NCI-H2227 treated with DMSO at 0.1 percent for 48 hours (cell line): Measurements from ENCODE around the gene AMFR.
"Not testable (repeated sequence)": the region's sequence is repeated elsewhere in the genome, so short reads cannot be mapped to it uniquely, and the experiment has no call there.

Experiments
- DNase-seq: peaks from one replicate; lab custom pipeline; 2025; lab: John Stamatoyannopoulos, UW

Gene AMFR

GRCh38 chr16:56423584-56424403 is 1.6 kb downstream of the AMFR start:
- no peak for DNase-seq

GRCh38 chr16:56422896-56423441 is 2.4 kb downstream of the AMFR start:
- no peak for DNase-seq

GRCh38 chr16:56421976-56422669 is 3.2 kb downstream of the AMFR start:
- DNase-seq: no peak

- DNase-seq: no peak
Measured at GRCh38 chr16:56421313-56421712, 4.0 kb downstream of the AMFR start.

DNA sequence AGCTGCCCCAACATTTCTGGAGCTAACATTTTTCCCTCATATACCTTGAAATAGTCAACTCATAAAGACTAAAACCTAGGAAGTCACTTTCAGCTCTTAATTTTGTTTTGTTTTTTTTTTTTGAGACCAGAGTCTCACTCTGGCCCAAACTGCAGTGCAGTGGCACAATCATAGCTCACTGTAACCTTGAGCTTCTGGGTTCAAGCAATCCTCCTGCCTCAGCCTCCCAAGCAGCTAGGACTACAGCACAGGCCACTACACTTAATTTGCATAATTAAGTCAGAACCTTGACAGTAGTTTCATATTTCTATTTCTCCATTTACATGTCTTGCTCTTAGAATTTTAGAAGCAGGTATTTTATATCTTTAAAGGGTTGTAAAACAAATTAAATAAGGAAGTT is 4.7 kb downstream of the AMFR start:
- no peak for DNase-seq

GRCh38 chr16:56419740-56420548 is 5.4 kb downstream of the AMFR start:
- DNase-seq: no peak

DNA sequence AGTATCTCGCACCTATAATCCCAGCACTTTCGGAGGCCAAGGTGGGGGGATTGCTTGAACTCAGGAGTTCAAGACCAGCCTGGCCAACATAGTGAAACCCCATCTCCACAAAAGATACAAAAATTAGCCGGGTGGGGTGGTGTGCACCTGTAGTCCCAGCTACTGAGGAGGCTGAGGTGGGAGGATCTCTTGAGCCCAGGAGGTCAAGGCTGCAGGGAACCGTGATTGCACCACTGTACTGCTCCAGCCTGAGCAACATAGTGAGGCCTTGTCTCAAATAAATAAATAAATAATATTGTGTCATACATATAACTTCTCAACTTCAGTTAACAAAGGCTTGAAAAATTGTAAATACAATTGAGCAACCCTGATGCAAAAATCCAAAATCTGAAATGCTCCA is 8.2 kb downstream of the AMFR start:
- DNase-seq: no peak

- no peak for DNase-seq
Measured at GRCh38 chr16:56415875-56416274, 9.5 kb downstream of the AMFR start.

GRCh38 chr16:56414366-56414765 is 11.0 kb downstream of the AMFR start:
- no peak for DNase-seq

DNA sequence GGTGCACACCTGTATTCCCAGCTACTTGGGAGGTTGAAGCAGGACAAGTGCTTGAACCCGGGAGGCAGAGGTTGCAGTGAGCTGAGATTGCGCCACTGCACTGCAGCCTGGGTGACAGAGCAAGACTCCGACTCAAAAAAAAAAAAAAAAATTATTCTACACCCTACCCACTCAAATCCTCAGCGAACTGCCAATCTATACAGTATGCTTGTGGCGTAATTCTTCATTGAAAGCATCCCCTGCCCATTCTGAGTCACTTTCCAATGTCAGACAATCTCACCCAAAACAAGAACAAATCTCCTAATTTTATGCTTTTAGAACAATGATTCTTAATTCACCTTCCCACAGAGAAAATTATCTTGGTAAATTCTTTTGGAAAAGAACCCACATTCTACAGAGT is 12.0 kb downstream of the AMFR start:
- DNase-seq: no peak

GRCh38 chr16:56411624-56412023 is 13.7 kb downstream of the AMFR start:
- no peak for DNase-seq

DNA sequence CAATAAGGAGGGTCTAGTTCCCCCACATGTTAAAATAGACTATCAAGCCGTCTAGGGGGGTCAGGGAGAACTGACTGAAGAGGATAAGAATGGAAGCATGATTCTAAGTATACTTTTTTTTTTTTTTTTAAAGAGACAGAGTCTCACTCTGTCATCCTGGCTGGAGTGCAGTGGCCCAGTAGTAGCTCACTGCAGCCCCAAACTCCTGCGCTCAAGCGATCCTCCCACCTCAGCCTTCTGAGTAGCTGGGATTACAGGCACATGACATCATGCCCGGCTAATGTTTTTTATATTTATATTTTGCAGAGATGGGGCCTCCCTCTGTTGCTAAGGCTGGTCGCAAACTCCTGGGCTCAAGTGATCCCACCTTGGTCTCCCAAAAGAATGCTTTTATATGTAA is 14.2 kb downstream of the AMFR start:
- no peak for DNase-seq

GRCh38 chr16:56409195-56409594 is 16.1 kb downstream of the AMFR start:
- no peak for DNase-seq

DNA sequence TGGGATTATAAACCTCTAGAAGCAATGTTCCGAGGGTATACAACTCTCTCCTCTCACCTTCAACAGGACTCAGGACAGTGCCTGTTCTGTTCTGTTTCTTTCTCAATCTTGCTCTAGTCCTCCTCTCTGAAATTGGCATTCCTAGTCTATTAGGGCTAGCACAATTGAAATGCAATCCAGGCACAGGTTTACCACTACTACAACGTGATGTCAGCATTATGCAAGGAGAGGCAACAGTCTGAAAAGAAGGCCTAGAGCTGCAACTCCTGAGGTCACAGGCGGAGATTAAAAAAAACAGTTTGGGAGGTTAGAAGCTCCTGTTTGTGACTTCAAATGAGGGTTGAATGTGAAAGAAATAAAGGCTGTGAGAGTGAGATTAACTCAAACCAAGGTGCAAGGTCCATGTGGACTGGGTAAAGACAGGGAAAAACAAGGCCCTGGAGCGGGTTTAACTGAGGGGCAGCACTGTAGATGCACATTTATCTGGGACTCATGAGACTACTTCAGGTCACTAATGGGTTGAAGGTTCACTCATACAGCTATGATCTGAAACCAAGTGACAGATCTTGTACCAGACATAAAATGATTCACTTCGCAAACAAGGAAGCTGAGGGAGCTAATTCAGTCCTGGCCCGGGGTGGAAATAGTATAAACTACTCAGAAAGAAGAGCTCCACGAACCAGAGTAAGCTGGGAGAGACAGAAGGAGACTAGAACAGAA is 16.8 kb downstream of the AMFR start:
- no peak for DNase-seq

- DNase-seq: no peak
Measured at GRCh38 chr16:56405977-56406672, 19.2 kb downstream of the AMFR start.

- DNase-seq: no peak
Measured at GRCh38 chr16:56401482-56401881, 23.9 kb downstream of the AMFR start.

DNA sequence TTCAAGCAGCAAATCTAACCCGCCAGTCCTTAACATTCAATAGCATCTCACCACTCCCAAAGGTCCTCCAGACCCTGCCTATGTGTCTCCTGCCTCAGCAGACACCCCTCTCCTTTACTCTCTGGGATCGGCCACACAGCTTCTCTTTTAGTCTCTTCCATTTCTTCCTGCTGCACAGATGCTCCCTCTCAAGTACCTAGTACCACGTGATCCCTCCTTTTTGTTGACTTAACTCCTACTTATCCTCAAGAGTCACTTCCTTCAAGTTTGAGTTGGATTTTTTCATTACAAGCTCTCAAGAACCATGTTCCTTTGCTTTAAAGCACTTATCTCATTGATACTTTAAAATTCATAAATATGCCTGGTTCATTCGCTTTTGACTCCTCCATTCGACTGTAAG is 24.9 kb downstream of the AMFR start:
- DNase-seq: peak; percentile 13

GRCh38 chr16:56399486-56399885 is 25.9 kb downstream of the AMFR start:
- DNase-seq: no peak

DNA sequence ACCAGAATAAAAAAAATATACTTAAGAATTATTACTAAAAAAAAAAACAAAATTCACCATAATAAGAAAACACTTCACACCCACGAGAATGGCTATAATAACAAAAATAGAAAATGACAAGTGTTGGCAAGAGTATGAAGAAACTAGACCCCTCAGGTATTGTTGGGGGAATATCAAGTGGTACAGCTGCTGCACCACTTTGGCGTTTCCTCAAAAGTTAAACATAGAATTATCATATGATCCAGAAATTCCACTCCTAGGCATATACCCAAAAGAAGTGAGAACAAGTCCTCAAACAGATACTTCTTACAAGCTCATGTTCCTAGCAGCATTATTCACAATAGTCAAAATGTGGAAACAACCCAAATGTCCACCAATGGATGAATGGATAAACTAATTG is 26.3 kb downstream of the AMFR start:
- no peak for DNase-seq

- not testable (repeated sequence) for DNase-seq
Measured at GRCh38 chr16:56396724-56397123, 28.6 kb downstream of the AMFR start.

GRCh38 chr16:56389554-56389953 is 35.8 kb downstream of the AMFR start:
- DNase-seq: no peak
